GM12891 (cell line): Measurements from ENCODE around the gene IGSF3.

Source experiments
- DNase-seq: peaks from one replicate; pipeline ENCODE4 v3.0.0; 2011; ENCODE audit warnings: low spot score; ENCODE audit not compliant: insufficient read length
- FAIRE-seq: peaks from 2 replicates; lab custom pipeline; 2011; peaks lifted over from hg19 to GRCh38; lab: Jason Lieb, UNC
- PAX5 ChIP-seq: IDR thresholded peaks from 2 replicates; pipeline ENCODE4 v1.6.1; 2011; ENCODE audit warnings: low read length, moderate library complexity, mild to moderate bottlenecking; ENCODE audit not compliant: insufficient read depth, severe bottlenecking
- POLR2A ChIP-seq: IDR thresholded peaks from 2 replicates; pipeline ENCODE4 v1.6.1; 2011; ENCODE audit warnings: low read depth, low read length, control low read depth
- POLR2AphosphoS5 ChIP-seq: IDR thresholded peaks from 2 replicates; pipeline ENCODE4 v1.6.1; 2011; ENCODE audit warnings: low read depth, low read length, control low read depth
- POU2F2 ChIP-seq: IDR thresholded peaks from 2 replicates; pipeline ENCODE4 v1.6.1; 2011; ENCODE audit warnings: low read depth, mild to moderate bottlenecking, control low read depth, low read length, moderate library complexity
- SPI1 ChIP-seq: IDR thresholded peaks from 2 replicates; pipeline ENCODE4 v1.6.1; 2011; ENCODE audit warnings: low read depth, low read length, control low read depth
- TAF1 ChIP-seq: IDR thresholded peaks from 2 replicates; pipeline ENCODE4 v1.6.1; 2011; ENCODE audit warnings: low read depth, low read length, control low read depth

Gene IGSF3

DNA sequence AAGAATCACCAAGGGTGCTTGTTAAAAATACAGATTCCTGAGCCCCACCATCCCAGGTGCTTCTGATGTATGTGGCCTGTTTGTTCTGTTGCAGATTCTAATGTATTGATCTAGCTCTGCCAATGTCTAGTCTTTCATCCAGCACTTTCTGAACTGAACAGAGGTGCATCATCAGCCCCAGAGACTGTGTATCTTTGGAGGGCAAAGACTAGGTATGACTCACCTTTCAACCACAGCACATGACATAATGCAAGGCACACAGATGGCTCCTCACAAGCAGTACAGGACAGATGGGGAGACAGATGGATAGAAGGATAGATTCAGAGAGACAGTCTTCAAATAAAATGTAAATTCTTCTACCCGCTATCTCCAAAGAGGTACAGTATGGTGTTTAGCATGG is 129.0 kb downstream of the IGSF3 start:
- TF ChIP-seq SPI1 (no peak), POLR2A (no peak; the same call in 1 of the 2 replicates), POU2F2 (peak; percentile 45), TAF1 (peak; percentile 42; the same call in 1 of the 2 replicates), POLR2AphosphoS5 (0 out of 2 replicates have a peak, but pooled peaks have one; percentile 54), PAX5 (no peak)
- FAIRE-seq (peak; percentile 82), DNase-seq (no peak)

DNA sequence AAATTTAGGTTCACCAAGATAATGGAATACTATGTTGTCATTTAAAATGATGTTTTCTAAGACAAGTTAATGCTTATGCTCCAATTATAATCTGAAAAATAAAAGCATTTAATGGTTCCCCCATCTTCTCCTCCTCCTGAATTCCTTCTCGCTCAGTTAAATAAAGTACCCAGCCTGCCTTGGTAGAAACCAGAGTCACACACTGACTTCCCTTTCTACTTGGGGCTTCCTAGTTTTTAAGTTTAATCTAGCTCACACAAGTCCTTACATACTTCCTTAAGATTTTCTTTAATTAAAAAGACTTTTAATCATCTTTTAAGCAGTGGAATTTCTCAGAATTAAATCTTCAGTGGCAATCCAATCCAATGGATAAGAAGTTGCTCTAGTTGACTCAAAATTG is 129.6 kb downstream of the IGSF3 start:
- FAIRE-seq (no peak), DNase-seq (no peak)
- TF ChIP-seq TAF1 (no peak), PAX5 (no peak), SPI1 (no peak), POLR2AphosphoS5 (no peak), POU2F2 (no peak), POLR2A (no peak)

- TF ChIP-seq POLR2AphosphoS5 (no peak), POLR2A (peak; percentile 30; the same call in 1 of the 2 replicates)
- no peak for FAIRE-seq
- no peak for DNase-seq
These were observed 130.3 kb downstream of the IGSF3 start for GRCh38 chr1:116537040-116537831.

GRCh38 chr1:116534014-116534739 is 133.4 kb downstream of the IGSF3 start:
- TF ChIP-seq POLR2AphosphoS5: peak; percentile 26; the same call in 1 of the 2 replicates
- no peak for TF ChIP-seq SPI1
- no peak for TF ChIP-seq PAX5
- DNase-seq: no peak
- FAIRE-seq: no peak

- FAIRE-seq (no peak), DNase-seq (no peak)
- TF ChIP-seq POLR2AphosphoS5 (no peak), PAX5 (no peak), SPI1 (no peak), POLR2A (no peak), TAF1 (no peak), POU2F2 (no peak)
These were observed 134.1 kb downstream of the IGSF3 start for GRCh38 chr1:116533429-116533820.

DNA sequence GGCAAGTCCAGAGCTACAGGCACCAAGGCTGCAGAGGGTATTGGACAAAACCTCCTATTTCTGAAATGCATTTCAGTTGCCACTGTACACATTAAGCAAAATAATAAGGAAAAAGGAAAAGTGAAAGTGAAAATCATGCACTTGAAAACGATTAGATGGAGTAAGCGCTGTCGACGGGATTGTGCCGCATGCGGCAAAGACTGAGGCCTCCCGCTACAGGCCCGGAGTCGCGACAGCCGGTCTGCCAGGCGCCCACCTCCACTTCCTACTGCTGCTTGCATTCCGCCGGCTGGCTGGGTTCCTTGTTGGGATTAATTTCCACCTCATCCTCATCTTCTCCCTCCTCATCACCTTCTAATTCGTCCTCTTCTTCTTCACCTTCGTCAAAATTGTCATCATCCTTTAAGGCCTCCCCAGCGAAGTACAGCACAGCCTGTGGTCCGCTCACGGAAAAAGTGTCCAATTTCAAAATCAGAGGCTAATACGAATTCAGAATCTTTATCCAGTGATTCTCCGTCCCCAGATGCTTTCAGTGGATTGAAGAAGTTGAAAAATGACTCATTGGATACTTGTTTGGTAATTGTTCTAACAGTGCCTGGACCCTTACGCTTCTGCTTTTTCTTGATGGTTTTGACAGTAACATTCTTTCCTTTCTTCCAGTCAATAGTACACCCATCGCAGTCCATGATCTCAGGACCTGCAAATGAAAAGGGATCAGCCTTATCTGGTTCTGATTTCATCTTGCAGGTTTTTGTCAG is 134.7 kb downstream of the IGSF3 start:
- TF ChIP-seq POLR2AphosphoS5: peak; percentile 61
- TF ChIP-seq SPI1: no peak
- TF ChIP-seq POU2F2: no peak
- no peak for TF ChIP-seq PAX5
- TF ChIP-seq TAF1: no peak
- peak; percentile 38; the same call in 1 of the 2 replicates for TF ChIP-seq POLR2A
- no peak for DNase-seq
- FAIRE-seq: no peak

- no peak for DNase-seq
- peak; percentile 65; the same call in 1 of the 2 replicates for TF ChIP-seq POLR2A
- TF ChIP-seq POLR2AphosphoS5: peak; percentile 75
- no peak for TF ChIP-seq SPI1
- peak; percentile 70 for FAIRE-seq
These were observed 135.6 kb downstream of the IGSF3 start for GRCh38 chr1:116531917-116532316.

- no peak for TF ChIP-seq TAF1
- no peak for TF ChIP-seq SPI1
- TF ChIP-seq POLR2AphosphoS5: no peak
- TF ChIP-seq PAX5: no peak
- TF ChIP-seq POLR2A: no peak
- no peak for TF ChIP-seq POU2F2
- no peak for DNase-seq
- no peak for FAIRE-seq
These were observed 137.9 kb downstream of the IGSF3 start for GRCh38 chr1:116529681-116530080.

DNA sequence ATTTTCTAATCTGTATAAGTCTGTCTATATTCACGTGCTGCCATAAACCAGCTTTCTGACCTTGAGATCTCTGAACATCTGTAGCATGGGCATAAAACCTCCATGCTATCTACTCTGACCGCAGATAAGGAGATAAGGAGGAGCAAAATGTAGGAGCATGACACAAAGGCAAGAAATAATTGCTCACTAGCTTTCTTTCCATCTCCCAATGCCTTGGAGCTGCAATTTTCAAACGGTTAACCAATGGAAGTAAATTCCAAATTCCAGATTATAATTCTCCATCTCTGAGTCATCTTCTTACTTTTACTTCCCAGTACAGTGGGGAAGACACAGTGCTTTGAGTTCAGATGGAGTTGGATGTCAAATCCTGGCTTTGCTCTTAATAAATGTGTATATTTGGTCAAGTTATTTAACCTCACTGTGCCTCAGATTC is 138.3 kb downstream of the IGSF3 start:
- peak; percentile 35 for FAIRE-seq
- TF ChIP-seq POLR2AphosphoS5 (peak; percentile 82), PAX5 (no peak), SPI1 (no peak), POU2F2 (no peak), POLR2A (peak; percentile 61; the same call in 1 of the 2 replicates), TAF1 (no peak)
- DNase-seq: no peak
